AG04450 (cell line): ENCODE data around the gene CCNL2. TPM values are rescaled to one million over a fixed set of nuclear protein-coding genes. Genes with fewer than 3 reads are reported as not detected.

ENCODE experiments used
- CTCF ChIA-PET: fragments of 300-600, 350-600 bp; formaldehyde crosslinking; extraction: SDS; loops from one replicate; lab custom pipeline; 2022; ENCODE audit warnings: antibody characterized with exemption, inconsistent platforms; lab: Charles Lee
- POLR2A ChIA-PET: fragments of 350-600 bp; formaldehyde crosslinking; extraction: SDS; loops from one replicate; lab custom pipeline; 2021; ENCODE audit warnings: antibody characterized with exemption, inconsistent platforms; lab: Yijun Ruan, JAX
- DNase-seq: peaks from one replicate; pipeline ENCODE4 v3.0.0-alpha.2; 2011; ENCODE audit warnings: low read depth, low spot score
- H3K27ac ChIP-seq: one replicate; pipeline ENCODE4 v1.5.1; 2012; ENCODE audit warnings: low read depth, low read length, control low read depth
- H3K27me3 ChIP-seq: one replicate; pipeline ENCODE4 v1.6.0; 2012; ENCODE audit warnings: low read length; ENCODE audit not compliant: control insufficient read depth, insufficient read depth
- H3K4me3 ChIP-seq: 2 replicates; pipeline ENCODE4 v1.5.1; 2011; ENCODE audit warnings: mild to moderate bottlenecking, low read depth, low read length, control low read depth
- H3K9me3 ChIP-seq: 2 replicates; pipeline ENCODE4 v1.5.1; 2012; ENCODE audit warnings: low read length; ENCODE audit not compliant: control insufficient read depth, insufficient read depth
- CTCF ChIP-seq: IDR thresholded peaks from 2 replicates; pipeline ENCODE4 v1.5.1; 2011; ENCODE audit warnings: low read depth, low read length, control low read depth, inconsistent platforms
- polyA plus RNA-seq: library from polyadenylated mRNA; depleted of rRNA; stranded (reverse); fragments of >200 nt; gene quantifications from 2 replicates; pipeline ENCODE4 v1.2.3, GENCODE V29; 2011

Gene CCNL2
- polyA plus RNA-seq, 1 experiment: 181 TPM

GRCh38 chr1:1356796-1357401, 42.2 kb downstream of the CCNL2 start:
- ChIA-PET POLR2A (interaction anchor here (0.9 to 2.4 kb wide), 3 partner anchors 9 to 18 kb away, joined by 3 to 16 read pairs (median 7); partner anchors contain the start of gene AURKAIP1), CTCF (no interaction called here)
- no peaks in the 10 kb centered on the region for H3K27me3 ChIP-seq
- DNase-seq: no peak
- peak overlapping the region; percentile 52 for H3K27ac ChIP-seq
- no peak for TF ChIP-seq CTCF
- no peaks in the 10 kb centered on the region; the same call in 1 of the 2 replicates for H3K9me3 ChIP-seq
- peak overlapping the region; percentile 84 for H3K4me3 ChIP-seq

GRCh38 chr1:1356166-1356795, 42.9 kb downstream of the CCNL2 start:
- ChIA-PET CTCF (no interaction called here), POLR2A (no interaction called here)
- H3K27ac ChIP-seq: no peak overlapping the region
- H3K4me3 ChIP-seq: peak overlapping the region; percentile 84
- no peaks in the 10 kb centered on the region for H3K27me3 ChIP-seq
- TF ChIP-seq CTCF: no peak
- DNase-seq: no peak
- no peaks in the 10 kb centered on the region; the same call in 1 of the 2 replicates for H3K9me3 ChIP-seq

- POLR2A ChIA-PET: interaction anchor here (0.5 kb wide), 1 partner anchor 511 kb away, joined by 3 read pairs; no protein-coding TSS in a partner anchor
Observed at GRCh38 chr1:1355416-1355815, 43.7 kb downstream of the CCNL2 start.

GRCh38 chr1:1354271-1355247, 44.6 kb downstream of the CCNL2 start:
- Histone ChIP-seq H3K27ac (no peak overlapping the region), H3K27me3 (no peaks in the 10 kb centered on the region), H3K4me3 (peak overlapping the region; percentile 84), H3K9me3 (no peaks in the 10 kb centered on the region; the same call in 1 of the 2 replicates)
- CTCF ChIA-PET: no interaction called here
- no peak for DNase-seq
- POLR2A ChIA-PET: interaction anchor here (0.5 to 0.6 kb wide), 2 partner anchors 21 to 512 kb away, joined by 3 to 4 read pairs; partner anchors contain the start of gene AURKAIP1
- TF ChIP-seq CTCF: no peak

More at GRCh38 chr1:1355416-1355815, 43.7 kb downstream of the CCNL2 start:
- TF ChIP-seq CTCF: no peak
- no peak overlapping the region for H3K27ac ChIP-seq
- H3K27me3 ChIP-seq: no peaks in the 10 kb centered on the region
- H3K4me3 ChIP-seq: peak overlapping the region; percentile 84
- H3K9me3 ChIP-seq: no peaks in the 10 kb centered on the region; the same call in 1 of the 2 replicates
- CTCF ChIA-PET: no interaction called here
- no peak for DNase-seq
